GM03348 (cell line): ENCODE measurements around the gene TMEM169.
A peak's percentile ranks its signal among the peaks of the same experiment; 100 is the strongest.
"Not testable (repeated sequence)": the region's sequence is repeated elsewhere in the genome, so short reads cannot be mapped to it uniquely, and the experiment has no call there.

Experiments used
- DNase-seq: peaks from one replicate; pipeline ENCODE4 v3.0.0; 2012; ENCODE audit warnings: low spot score

The TMEM169 gene

DNA sequence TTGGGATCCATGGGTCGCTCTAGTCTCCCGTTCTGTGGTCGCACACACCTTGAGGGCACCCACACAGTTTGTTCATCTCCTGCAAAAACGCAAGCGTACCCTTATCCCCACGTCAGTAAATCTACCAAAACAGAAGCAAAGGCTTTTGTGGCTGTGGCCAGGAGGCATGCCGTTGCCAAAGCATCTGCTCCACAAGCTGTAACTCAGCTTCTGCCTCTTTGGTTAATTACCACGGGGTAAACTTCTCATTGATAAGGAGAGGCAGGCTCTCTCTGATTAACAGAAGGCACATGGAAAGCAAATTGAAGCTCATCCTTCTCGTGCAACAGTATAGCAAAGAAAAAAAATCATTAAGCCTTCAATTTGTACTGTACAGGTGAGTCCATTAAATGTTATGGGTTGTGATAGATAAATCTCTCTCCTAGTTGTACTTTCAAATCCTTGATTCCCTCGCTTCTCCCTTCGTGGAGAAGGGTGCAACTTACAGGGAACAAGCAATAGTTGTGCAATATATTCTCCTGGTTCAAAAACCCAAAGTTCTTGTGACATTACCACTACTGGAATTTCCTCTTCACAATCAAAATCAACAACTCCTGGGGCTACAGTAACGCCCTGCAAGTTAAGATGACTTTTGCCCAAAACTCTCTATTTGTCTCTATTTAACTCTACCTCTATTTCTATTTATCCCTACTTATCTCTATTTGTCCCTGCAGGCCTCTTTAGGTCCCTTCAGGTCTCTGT, 10.4 kb upstream of the TMEM169 start:
- DNase-seq: no peak

DNA sequence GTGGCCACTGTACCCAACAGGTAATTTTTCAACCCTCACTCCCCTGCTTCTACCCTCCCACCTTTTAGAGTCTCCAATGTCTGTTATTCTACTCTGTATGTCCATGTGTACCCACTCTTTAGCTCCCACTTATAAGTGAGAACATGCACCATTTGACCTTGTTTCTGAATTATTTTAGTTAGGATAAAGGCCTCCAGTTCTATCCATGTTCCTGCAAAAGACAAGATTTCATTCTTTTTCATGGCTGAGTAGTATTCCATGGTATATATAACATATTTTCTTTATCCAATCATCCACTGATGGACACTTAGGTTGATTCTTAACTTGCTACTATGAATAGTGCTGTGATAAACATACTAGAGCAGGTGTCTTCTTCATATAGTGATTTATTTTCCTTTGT, 9.2 kb upstream of the TMEM169 start:
- no peak for DNase-seq

DNA sequence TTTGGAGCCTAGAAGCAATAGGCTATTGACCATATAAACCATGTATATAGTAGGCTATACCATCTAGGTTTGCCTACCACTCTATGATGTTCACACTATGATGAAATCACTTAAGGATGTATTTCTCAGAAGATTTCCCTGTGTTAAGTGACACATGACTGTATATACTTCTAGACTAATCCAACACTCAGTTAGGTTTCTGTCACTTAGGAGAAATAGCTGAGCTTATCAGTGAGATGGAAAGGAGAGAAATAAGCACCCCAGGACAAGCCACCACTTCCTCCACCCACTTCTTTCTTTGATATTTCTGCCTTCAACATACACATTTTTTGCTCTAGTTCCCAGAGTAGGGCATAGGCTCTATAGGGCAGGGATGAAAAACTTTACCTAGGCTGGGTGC, 7.9 kb upstream of the TMEM169 start:
- no peak for DNase-seq

DNA sequence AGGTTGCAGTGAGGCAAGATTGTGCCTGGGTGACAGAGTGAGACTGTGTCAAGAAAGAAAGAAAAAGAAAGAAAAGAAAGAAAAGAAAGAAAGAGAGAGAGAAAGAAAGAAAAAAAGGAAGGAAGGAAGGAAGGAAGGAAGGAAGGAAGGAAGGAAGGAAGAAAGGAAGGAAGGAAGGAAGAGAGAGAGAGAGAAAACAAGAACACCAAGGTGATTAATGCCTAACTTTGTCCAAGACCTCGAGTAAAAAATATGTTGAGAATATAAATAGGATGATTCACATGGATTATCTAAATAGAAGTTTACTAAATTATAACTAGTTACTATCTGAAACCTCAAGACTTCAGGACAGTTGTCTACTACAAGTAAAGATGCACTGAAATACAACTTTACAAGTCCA, 7.3 kb upstream of the TMEM169 start:
- DNase-seq: no peak

DNA sequence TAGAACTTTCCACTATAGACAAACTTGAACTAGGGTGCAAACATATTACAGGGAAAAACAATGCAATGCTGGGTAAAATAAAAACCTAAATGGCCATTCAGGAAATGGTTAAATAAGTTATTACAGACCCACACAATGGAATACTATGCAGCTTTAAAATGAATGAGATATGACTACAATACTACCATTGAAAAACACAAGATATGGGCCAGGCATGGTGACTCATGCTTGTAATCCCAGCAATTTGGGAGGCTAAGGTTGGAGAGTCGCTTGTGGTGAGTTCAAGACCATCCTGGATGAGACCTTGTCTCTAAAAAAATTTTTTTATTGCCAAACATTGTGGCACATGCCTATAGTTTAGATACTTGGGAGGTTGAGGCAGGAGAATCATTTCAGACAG, 6.9 kb upstream of the TMEM169 start:
- DNase-seq: no peak

DNA sequence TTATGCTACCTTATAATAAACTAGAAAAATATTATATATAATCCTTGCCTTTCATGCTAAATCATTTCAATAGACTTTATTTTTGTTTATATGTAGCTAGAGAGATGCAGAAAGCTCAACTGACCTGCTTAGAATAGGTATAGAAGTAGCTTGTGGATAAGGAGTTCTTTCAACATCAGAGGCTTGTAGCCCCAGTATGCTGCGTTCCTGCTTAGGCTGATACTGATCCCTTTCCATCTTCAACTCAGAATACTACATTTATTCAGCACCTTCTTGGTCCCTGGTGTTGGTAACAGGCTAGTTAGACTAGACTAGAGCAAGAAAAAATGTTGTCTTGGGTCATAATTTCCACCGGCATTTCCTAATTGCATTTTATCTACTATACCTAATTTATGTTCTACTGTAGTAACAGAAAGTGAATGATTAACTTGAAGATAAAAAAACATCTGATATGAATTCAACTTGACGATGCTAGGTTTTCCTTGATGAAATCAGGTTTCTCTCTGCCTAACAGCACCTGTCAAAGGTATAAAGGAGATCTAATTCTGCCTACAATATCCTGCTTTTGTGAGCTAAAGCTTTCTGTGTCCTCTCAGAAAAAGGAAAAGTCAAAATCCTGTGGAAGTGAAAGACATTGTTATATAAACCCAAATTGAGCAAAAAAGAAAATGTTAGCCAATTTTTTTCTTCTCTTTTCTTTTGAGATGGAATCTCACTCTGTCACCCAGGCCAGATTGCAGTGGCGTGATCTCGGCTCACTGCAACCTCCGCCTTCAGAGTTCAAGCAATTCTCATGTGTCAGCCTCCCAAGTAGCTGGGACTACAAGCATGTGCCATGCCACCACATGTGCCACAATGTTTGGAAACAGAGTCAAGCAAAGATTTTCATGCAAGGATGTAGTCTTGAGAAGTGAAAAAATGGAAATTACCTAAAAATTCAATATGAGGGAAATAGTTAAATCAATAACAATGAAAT, 5.9 kb upstream of the TMEM169 start:
- DNase-seq: no peak

DNA sequence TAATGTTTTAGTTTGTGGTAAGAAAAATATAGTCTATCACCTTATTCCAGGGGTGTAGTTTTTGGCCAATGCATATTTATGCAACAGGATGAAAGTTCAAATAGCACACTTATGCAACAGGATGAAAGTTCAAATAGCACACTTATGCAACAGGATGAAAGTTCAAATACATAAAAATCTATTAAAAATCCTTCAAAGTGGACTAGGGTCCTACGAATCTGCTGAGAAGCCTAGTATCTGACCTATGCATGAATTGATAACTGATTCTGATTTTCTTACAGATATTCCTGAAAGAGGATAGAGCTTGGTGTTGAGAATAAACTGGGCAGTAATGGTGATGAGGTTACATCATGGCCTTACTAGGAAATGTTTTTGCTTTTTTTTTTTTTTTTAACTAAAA, 2.9 kb upstream of the TMEM169 start:
- DNase-seq: no peak

DNA sequence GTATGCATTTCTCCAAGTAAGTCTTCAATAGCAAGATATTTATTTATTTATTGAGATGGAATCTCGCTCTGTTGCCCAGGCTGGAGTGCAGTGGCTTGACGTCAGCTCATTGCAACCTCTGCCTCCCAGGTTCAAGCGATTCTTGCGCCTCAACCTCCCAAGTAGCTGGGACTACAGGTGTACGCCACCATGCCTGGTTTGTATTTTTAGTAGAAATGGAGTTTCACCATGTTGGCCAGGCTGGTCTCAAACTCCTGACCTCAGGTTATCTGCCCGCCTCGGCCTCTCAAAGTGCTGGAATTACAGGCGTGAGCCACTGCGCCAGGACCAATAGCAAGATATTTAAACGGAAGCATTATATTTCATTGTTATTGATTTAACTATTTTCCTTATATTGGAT, 1.7 kb upstream of the TMEM169 start:
- not testable (repeated sequence) for DNase-seq

DNA sequence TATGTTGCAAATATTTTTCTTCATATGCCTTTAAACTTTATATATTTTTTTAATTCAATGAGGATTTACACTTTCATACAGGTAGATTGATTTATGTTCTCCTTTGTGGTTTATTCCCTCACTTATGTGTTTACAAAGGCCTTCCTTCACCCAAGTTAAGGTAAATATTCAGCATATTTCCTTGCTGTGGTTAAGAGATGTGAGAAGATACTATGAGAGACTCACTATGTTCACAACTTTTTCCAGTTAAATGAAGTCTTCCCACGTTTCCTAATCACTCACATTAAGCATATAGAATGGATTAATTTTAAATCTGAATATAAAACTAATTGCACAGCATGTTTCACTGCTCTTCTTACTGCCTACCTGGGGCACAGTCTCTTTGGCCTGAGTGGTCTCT, 707 bp upstream of the TMEM169 start:
- DNase-seq: no peak

DNA sequence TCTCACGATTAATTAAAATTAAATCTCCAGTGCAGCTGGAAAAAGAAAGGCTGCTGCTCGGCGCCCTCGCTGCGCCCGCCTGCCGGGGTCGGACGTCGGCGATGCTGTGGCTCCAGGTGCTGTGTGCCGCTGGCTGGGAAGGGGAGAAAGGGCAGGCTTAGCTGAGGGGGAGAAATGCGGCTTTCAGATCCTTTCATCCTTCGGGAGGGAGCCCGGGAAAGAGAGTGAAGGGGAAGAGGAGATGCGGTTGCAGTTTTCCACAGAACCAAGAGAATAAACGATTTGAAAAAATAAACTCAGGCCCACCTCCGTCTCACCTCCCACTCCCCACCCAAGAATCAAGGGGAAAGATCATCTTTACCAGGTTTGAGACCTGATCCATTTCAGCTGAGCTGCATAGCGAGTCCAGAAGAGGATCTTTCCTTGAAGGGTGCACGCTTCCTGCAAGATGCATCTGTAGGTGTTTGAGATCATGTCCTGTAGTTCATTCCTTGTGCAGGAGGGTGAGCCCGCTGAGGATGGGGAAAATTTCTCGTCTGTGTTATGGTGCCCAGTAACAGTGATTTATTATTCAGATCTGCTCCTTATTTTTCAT, 495 bp downstream of the TMEM169 start:
- DNase-seq: peak; percentile 35

DNA sequence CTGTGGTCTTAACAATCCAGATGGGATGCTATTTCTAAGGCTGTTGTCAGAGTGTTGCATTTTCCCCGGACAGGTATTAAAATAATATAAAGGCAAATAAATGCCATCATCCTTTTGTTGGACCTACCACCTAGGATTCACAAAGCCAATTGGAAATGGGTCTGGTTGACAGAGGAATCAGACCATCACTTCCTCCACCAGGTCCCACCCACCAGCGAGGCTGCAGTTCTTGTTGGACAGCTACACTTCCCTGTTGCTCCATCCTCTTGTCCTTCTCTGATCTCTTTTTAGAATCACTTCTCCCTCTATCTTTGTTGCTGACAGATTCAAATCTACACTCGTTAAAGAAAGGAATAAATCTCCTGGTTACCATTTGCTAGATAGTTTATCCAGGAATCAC, 1.1 kb downstream of the TMEM169 start:
- DNase-seq: no peak

DNA sequence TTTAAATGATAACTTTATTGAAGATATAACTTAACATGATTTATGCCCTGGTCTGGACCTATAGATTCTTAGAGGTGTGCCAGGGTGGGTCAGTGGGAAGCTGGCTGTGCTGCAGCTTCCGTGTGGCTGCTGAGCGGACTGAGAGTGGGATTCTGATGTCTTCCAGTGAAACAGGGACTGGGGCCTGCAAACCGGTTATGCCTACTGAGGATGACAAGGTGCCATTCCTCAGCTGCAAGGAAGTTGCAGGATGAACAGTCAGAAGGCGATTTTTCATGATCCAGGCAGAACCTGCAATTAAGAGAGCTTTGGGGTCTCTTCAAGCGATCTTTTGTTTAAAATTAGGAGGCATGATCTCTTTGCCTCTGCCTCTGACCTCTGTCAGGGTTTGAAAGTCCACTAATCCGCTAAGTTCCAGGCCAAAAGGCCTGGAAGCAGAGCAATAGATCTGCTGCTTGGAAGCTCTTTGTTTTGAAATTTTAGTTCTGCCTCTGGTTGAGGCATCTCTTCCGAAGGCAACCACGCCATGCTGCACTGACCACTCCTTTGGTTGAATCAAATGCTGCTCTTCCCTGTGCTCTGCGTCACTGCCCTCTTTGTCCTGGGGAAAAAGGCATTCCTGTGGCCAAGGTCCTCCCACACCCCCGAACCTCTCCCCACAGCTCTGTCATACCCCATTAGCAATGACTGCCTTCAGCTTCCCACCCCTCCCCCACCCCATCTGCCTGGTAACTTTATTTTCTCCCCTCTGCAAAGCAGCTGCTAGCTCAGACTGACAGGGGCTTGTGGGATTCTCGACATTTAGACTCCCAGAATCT, 2.0 kb downstream of the TMEM169 start:
- peak; percentile 33 for DNase-seq

DNA sequence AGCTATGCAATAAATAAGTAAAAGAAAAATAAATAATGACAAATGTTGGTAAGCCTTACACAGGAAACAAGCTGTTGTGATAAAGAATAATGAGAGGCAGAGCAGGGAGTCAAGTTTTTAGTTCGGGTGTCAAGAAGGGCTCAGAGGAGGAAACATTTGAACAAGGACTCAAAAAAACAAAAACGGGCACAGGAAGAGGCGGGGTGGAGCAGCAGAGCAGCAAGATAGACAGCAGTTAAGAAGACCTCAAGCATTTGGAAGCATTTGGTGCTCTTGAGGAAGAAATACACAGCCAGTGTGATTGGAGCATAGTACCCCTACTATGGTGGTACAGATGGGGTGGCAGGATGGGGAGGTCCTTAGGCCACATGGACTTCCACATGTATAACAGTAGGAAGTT, 2.8 kb downstream of the TMEM169 start:
- DNase-seq: no peak

DNA sequence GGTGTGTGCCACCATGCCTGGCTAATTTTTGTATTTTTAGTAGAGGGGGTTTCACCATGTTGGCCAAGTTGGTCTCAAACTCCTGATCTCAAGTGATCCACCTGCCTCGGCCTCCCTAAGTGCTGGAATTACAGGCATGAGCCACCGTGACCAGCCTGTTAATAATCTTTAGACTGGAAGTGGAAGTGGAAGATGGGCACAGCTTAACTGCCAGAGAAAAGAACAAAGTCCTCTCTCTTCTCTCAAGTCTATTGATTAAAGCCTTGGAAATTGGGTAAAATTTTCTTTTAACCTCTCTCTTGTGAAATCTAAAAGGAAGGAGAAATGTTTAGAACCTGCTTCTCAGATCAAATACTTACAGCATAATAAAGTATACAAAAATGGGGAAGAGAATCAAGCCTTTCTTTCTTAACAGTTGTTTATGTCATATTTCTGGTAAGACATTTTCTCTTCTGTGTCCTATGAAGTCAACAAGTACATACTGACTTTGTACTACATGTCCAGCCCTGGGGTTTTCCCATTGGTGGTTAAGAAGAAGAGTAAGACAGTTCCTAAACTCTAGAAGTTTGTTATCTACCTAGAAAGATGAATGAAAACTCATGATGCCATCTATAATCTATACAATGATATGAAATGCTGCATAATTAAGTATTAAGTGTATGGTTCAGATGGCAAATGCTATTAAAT, 4.6 kb downstream of the TMEM169 start:
- DNase-seq: no peak

DNA sequence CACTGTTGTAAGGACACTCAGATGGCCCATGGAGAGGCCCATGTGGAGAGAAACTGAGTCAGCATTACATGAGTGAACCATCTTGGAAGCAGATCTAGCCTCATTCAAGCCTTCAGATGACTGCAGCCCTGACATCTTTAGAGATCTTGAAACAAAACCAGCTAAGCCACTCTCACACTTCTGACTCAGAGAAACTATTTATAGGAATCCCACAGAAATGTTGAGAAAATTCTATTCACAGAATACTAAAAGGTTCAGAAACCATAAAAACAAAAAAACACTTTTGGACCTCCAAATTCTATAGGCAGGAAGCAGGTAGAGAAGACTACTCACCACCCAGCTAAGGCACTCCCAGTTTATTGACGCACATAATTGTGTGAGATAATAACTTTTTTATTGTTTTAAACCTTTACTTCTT, 8.7 kb downstream of the TMEM169 start:
- DNase-seq: peak; percentile 20

DNA sequence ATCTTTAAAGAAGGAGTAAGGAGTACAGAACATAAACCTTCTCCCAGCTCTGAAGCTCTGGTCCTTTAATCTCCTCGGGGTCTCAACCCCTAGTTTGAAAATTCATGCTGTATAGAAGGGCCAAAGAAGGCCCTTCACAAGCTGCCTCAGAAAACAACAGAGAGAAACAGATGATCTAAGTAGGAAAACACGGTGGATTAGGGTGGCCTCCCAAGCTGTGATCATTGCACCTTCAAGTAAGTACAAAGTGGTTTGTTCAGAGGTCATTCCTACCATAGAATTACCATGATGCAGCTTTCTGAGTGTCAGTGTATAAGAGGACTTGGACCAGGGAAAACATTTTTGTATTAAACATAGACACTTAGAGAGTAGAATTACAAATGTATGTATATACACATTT, 10.9 kb downstream of the TMEM169 start:
- no peak for DNase-seq

DNA sequence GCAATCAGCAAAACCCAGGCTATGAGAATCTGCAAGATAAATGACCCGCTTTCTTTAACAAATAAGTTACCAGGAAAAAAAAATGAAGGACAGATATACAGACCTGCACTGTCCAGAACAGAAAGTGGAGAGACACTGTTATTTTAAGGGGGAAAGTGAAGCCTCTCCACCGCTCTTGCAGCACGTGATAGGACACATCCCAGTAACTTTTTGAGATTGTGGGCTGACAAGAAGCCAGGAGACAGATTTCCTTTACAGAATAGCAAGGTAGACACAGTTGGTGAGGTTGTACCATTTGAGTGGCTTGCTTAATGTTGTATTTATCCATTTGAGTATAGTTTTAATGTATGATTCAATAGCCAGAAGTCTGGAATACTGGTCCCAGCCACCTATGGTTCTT, 13.0 kb downstream of the TMEM169 start:
- DNase-seq: no peak

DNA sequence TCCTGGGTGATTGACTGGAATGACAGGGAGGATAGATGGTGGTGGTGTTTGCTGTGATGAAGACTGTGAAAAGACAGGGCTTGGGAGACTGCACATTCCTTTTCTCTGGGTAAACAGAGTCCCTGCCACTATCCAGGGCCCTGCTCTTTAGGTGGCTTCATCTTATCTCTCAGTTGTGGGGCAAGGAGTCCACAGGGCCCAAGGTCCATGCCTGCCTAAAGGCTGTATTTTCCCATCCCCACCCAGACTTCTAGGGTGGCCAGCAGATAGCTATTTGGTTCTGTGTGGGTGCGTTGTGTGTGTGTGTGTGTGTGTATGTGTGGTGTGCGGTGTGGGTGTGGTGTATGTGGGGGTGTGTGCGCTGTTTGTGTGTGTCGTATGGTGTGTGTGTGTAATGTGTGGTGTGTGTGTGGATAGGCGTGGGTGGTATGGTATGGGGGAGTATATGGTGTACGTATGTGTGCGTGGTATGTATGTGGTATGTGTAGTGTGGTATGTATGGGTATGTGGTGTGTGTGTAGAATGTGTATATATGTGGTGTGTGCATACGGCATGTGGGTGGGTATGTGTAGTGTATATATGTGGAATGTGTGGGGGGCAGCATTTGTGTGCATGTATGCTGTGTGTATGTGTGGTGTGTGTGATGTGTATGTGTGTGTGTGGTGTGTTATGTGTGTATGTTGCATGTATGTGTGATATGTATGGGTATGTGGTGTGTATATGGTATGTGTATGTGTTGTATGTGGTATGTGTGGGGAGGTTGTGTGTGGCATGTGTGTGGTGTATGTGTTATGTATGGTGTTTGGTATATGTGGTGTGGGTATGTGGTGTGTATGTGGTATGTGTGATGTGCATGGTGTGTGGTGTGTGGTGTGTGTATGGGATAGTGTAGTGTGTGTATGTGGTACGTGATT, 17.0 kb downstream of the TMEM169 start:
- no peak for DNase-seq

DNA sequence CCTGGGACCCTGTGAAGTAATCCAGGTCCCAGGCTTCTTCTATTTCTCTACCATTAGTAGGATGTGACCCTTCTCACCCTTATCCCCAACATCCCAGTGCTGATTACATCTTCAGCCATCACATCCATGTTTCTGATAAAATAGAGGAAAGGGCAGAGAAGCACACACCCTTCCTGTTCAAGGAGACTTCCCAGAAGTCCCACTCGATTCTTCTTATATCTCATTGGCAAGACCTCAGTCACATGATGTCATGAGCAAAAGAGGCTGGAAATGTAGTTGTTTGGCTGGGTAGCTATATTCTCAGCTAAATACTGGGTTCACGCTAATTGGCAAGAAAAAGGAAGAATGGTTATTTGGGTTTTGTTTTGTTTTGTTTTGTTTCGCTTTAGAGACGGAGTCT, 19.4 kb downstream of the TMEM169 start:
- DNase-seq: no peak

DNA sequence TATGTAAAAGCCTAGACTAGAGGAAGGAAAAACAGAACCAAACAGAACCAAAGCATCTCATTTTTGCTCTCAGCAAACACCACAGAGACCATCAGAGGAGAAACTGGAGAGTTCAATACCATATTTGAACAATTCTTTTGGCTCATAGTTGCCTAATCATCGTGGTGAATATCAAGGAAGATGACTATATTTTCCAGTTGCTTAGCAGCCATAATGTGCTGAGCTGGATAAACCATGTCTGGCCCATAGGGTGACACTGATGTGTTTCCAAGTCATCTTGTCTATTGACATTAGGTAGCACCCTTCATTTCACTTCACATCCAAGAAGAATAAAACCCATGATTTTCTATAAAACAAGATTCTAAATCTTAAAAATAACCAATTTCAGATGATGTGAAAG, 21.5 kb downstream of the TMEM169 start:
- no peak for DNase-seq
